T-helper 2 cell treated with Interferon-gamma antibody and Interleukin-4, amounts not matched to agents 5 μg/mL and 100 μg/mL, for 36 hours (primary cell): ENCODE results near the gene DNAJA2.
A peak's percentile ranks its signal among the peaks of the same experiment; 100 is the strongest.
"Not testable (repeated sequence)": the region's sequence is repeated elsewhere in the genome, so short reads cannot be mapped to it uniquely, and the experiment has no call there.

Experiments
- DNase-seq: peaks from one replicate; pipeline ENCODE4 v3.0.0; 2021; ENCODE audit warnings: low spot score
- H3K27ac Mint-ChIP-seq: one replicate; pipeline ENCODE4 v1.8.0; 2021; ENCODE audit warnings: mild to moderate bottlenecking, mixed read lengths
- H3K27me3 Mint-ChIP-seq: one replicate; pipeline ENCODE4 v1.8.0; 2021; ENCODE audit warnings: low read depth, mixed read lengths
- H3K36me3 Mint-ChIP-seq: one replicate; pipeline ENCODE4 v1.8.0; 2021; ENCODE audit warnings: low read depth, mixed read lengths
- H3K4me1 Mint-ChIP-seq: one replicate; pipeline ENCODE4 v1.8.0; 2021; ENCODE audit warnings: low read depth, mixed read lengths
- H3K4me3 Mint-ChIP-seq: one replicate; pipeline ENCODE4 v1.8.0; 2022; ENCODE audit warnings: mild to moderate bottlenecking, moderate library complexity, mixed read lengths
- H3K9me3 Mint-ChIP-seq: one replicate; pipeline ENCODE4 v1.8.0; 2021; ENCODE audit warnings: mixed read lengths

DNAJA2 gene

GRCh38 chr16:46968063-46968435 lies 5.4 kb downstream of the DNAJA2 start:
- H3K36me3 Mint-ChIP-seq = peaks cover 65% of the 10 kb centered on the region
- no peak overlapping the region for H3K27ac Mint-ChIP-seq
- peaks cover 24% of the 10 kb centered on the region for H3K4me1 Mint-ChIP-seq
- no peaks in the 10 kb centered on the region for H3K9me3 Mint-ChIP-seq
- no peak overlapping the region for H3K4me3 Mint-ChIP-seq
- DNase-seq = no peak
- H3K27me3 Mint-ChIP-seq = no peaks in the 10 kb centered on the region

GRCh38 chr16:46962629-46963028 lies 10.8 kb downstream of the DNAJA2 start:
- no peak for DNase-seq
- H3K27ac Mint-ChIP-seq = peak overlapping the region; percentile 71
- H3K27me3 Mint-ChIP-seq = no peaks in the 10 kb centered on the region
- H3K4me1 Mint-ChIP-seq = peaks cover 22% of the 10 kb centered on the region
- no peaks in the 10 kb centered on the region for H3K9me3 Mint-ChIP-seq
- peaks cover 70% of the 10 kb centered on the region for H3K36me3 Mint-ChIP-seq
- no peak overlapping the region for H3K4me3 Mint-ChIP-seq

- DNase-seq = peak; percentile 15
Measured at GRCh38 chr16:46961373-46962353, 11.8 kb downstream of the DNAJA2 start.

GRCh38 chr16:46954562-46954961 lies 18.9 kb downstream of the DNAJA2 start:
- H3K36me3 Mint-ChIP-seq = peaks cover 34% of the 10 kb centered on the region
- no peak overlapping the region for H3K27ac Mint-ChIP-seq
- H3K9me3 Mint-ChIP-seq = no peaks in the 10 kb centered on the region
- H3K27me3 Mint-ChIP-seq = no peaks in the 10 kb centered on the region
- H3K4me1 Mint-ChIP-seq = peaks cover 5% of the 10 kb centered on the region
- no peak for DNase-seq
- H3K4me3 Mint-ChIP-seq = no peak overlapping the region

More at GRCh38 chr16:46961373-46962353, 11.8 kb downstream of the DNAJA2 start:
- H3K9me3 Mint-ChIP-seq = no peaks in the 10 kb centered on the region
- no peak overlapping the region for H3K4me3 Mint-ChIP-seq
- H3K4me1 Mint-ChIP-seq = peaks cover 20% of the 10 kb centered on the region
- no peaks in the 10 kb centered on the region for H3K27me3 Mint-ChIP-seq
- H3K36me3 Mint-ChIP-seq = peaks cover 70% of the 10 kb centered on the region
- peak overlapping the region; percentile 71 for H3K27ac Mint-ChIP-seq

GRCh38 chr16:46950009-46950408 lies 23.5 kb downstream of the DNAJA2 start:
- H3K9me3 Mint-ChIP-seq = no peaks in the 10 kb centered on the region
- no peaks in the 10 kb centered on the region for H3K4me1 Mint-ChIP-seq
- peaks cover 5% of the 10 kb centered on the region for H3K36me3 Mint-ChIP-seq
- no peak overlapping the region for H3K4me3 Mint-ChIP-seq
- no peak overlapping the region for H3K27ac Mint-ChIP-seq
- no peaks in the 10 kb centered on the region for H3K27me3 Mint-ChIP-seq
- DNase-seq = no peak

- Mint-ChIP-seq H3K9me3 (no peaks in the 10 kb centered on the region), H3K36me3 (no peaks in the 10 kb centered on the region), H3K4me3 (no peak overlapping the region), H3K27me3 (no peaks in the 10 kb centered on the region), H3K4me1 (no peaks in the 10 kb centered on the region), H3K27ac (no peak overlapping the region)
- DNase-seq = no peak
Measured at GRCh38 chr16:46949241-46949892, 24.1 kb downstream of the DNAJA2 start.

- DNase-seq = no peak
- Mint-ChIP-seq H3K4me1 (no peaks in the 10 kb centered on the region), H3K4me3 (no peak overlapping the region), H3K36me3 (no peaks in the 10 kb centered on the region), H3K27ac (no peak overlapping the region), H3K27me3 (no peaks in the 10 kb centered on the region), H3K9me3 (no peaks in the 10 kb centered on the region)
Measured at GRCh38 chr16:46948548-46949166, 24.8 kb downstream of the DNAJA2 start.

GRCh38 chr16:46947900-46948547 lies 25.4 kb downstream of the DNAJA2 start:
- H3K27me3 Mint-ChIP-seq = no peaks in the 10 kb centered on the region
- no peak for DNase-seq
- H3K27ac Mint-ChIP-seq = no peak overlapping the region
- peaks cover 5% of the 10 kb centered on the region for H3K4me1 Mint-ChIP-seq
- H3K4me3 Mint-ChIP-seq = no peak overlapping the region
- no peaks in the 10 kb centered on the region for H3K9me3 Mint-ChIP-seq
- no peaks in the 10 kb centered on the region for H3K36me3 Mint-ChIP-seq

GRCh38 chr16:46944713-46945112 lies 28.8 kb downstream of the DNAJA2 start:
- DNase-seq = not testable (repeated sequence)
- H3K4me1 Mint-ChIP-seq = peaks cover 12% of the 10 kb centered on the region

GRCh38 chr16:46937536-46937935 lies 35.9 kb downstream of the DNAJA2 start:
- DNase-seq = no peak
- H3K4me1 Mint-ChIP-seq = peaks cover 5% of the 10 kb centered on the region
- H3K36me3 Mint-ChIP-seq = no peaks in the 10 kb centered on the region
- H3K4me3 Mint-ChIP-seq = no peak overlapping the region
- H3K9me3 Mint-ChIP-seq = no peaks in the 10 kb centered on the region
- no peaks in the 10 kb centered on the region for H3K27me3 Mint-ChIP-seq
- H3K27ac Mint-ChIP-seq = no peak overlapping the region

More at GRCh38 chr16:46944713-46945112, 28.8 kb downstream of the DNAJA2 start:
- H3K9me3 Mint-ChIP-seq, H3K27me3 Mint-ChIP-seq, H3K4me3 Mint-ChIP-seq, H3K36me3 Mint-ChIP-seq, H3K27ac Mint-ChIP-seq: not testable (repeated sequence)

- H3K4me1 Mint-ChIP-seq = peaks cover 2% of the 10 kb centered on the region
- no peaks in the 10 kb centered on the region for H3K27me3 Mint-ChIP-seq
- no peak for DNase-seq
- H3K36me3 Mint-ChIP-seq = peaks cover 3% of the 10 kb centered on the region
- no peak overlapping the region for H3K27ac Mint-ChIP-seq
- no peaks in the 10 kb centered on the region for H3K9me3 Mint-ChIP-seq
- no peak overlapping the region for H3K4me3 Mint-ChIP-seq
Measured at GRCh38 chr16:46932802-46933201, 40.7 kb downstream of the DNAJA2 start.

GRCh38 chr16:46930861-46931260 lies 42.6 kb downstream of the DNAJA2 start:
- H3K4me3 Mint-ChIP-seq = no peak overlapping the region
- no peaks in the 10 kb centered on the region for H3K9me3 Mint-ChIP-seq
- H3K36me3 Mint-ChIP-seq = peaks cover 3% of the 10 kb centered on the region
- no peaks in the 10 kb centered on the region for H3K27me3 Mint-ChIP-seq
- DNase-seq = no peak
- H3K27ac Mint-ChIP-seq = no peak overlapping the region
- H3K4me1 Mint-ChIP-seq = peaks cover 2% of the 10 kb centered on the region

GRCh38 chr16:46929378-46930332 lies 43.8 kb downstream of the DNAJA2 start:
- no peak overlapping the region for H3K27ac Mint-ChIP-seq
- H3K36me3 Mint-ChIP-seq = peaks cover 3% of the 10 kb centered on the region
- no peaks in the 10 kb centered on the region for H3K9me3 Mint-ChIP-seq
- H3K4me3 Mint-ChIP-seq = no peak overlapping the region
- H3K27me3 Mint-ChIP-seq = no peaks in the 10 kb centered on the region
- H3K4me1 Mint-ChIP-seq = peaks cover 2% of the 10 kb centered on the region
- peak; percentile 54 for DNase-seq
